GM12878 (cell line): Measurements from ENCODE around the gene NDUFS6. TPM values are rescaled to one million over a fixed set of nuclear protein-coding genes. Genes with fewer than 3 reads are reported as not detected.

Experiments
- EP300 ChIP-seq, 2 experiments: fragments of 150-350 bp in 1 of 2; IDR thresholded peaks; 2 replicates each; pipeline ENCODE4 v1.6.1; 2011 to 2012; ENCODE audit warnings: low read depth in 2 of 2, low read length in 2 of 2, borderline replicate concordance in 1 of 2, improper control_type of control experiment in 1 of 2, inconsistent platforms in 1 of 2; ENCODE audit not compliant: control insufficient read depth in 1 of 2
- GABPA ChIP-seq: IDR thresholded peaks from 2 replicates; pipeline ENCODE4 v1.6.1; 2014; ENCODE audit warnings: antibody characterized with exemption, low read depth, mild to moderate bottlenecking, inconsistent platforms
- JUNB ChIP-seq: IDR thresholded peaks from 2 replicates; pipeline ENCODE4 v1.6.1; 2016; ENCODE audit warnings: antibody characterized with exemption, mild to moderate bottlenecking
- NR2C2 ChIP-seq: IDR thresholded peaks from 2 replicates; pipeline ENCODE4 v1.6.1; 2011; ENCODE audit warnings: borderline replicate concordance, low read depth; ENCODE audit not compliant: control insufficient read depth, insufficient read length
- NRF1 ChIP-seq: conservative IDR thresholded peaks from 2 replicates; pipeline ENCODE4 v1.6.1; 2011; ENCODE audit warnings: mild to moderate bottlenecking, low read depth, low read length, improper control_type of control experiment
- RBBP5 ChIP-seq: fragments of 200-600 bp; sonication (generic); conservative IDR thresholded peaks from 2 replicates; pipeline ENCODE4 v1.6.1; 2016
- RCOR1 ChIP-seq: conservative IDR thresholded peaks from 2 replicates; pipeline ENCODE4 v1.6.1; 2012; ENCODE audit warnings: low read depth, low read length, improper control_type of control experiment
- SIN3A ChIP-seq: IDR thresholded peaks from 2 replicates; pipeline ENCODE4 v1.6.1; 2012; ENCODE audit warnings: low read depth, low read length, improper control_type of control experiment
- SMARCA5 ChIP-seq: fragments of 450-650 bp; IDR thresholded peaks from 2 replicates; pipeline ENCODE4 v1.6.1; 2017; ENCODE audit warnings: mild to moderate bottlenecking
- SUPT20H ChIP-seq: IDR thresholded peaks from 2 replicates; pipeline ENCODE4 v1.6.1; 2011; ENCODE audit warnings: low read depth, mild to moderate bottlenecking, low read length, moderate library complexity, borderline replicate concordance; ENCODE audit not compliant: control insufficient read depth
- TCF12 ChIP-seq: IDR thresholded peaks from 2 replicates; pipeline ENCODE4 v1.6.1; 2011; ENCODE audit warnings: low read depth, mild to moderate bottlenecking, low read length
- TCF7 ChIP-seq: IDR thresholded peaks from 2 replicates; pipeline ENCODE4 v1.6.1; 2014; ENCODE audit warnings: antibody characterized with exemption, borderline replicate concordance
- polyA plus RNA-seq, 11 experiments: library from polyadenylated mRNA; depleted of rRNA in 4 of 11; unstranded in 6 of 11; stranded (reverse) in 5 of 11; fragments of >200 nt; fragmentation: Nextera tagmentation in 4 of 11; fragmentation: Illumina TruSeq in 1 of 11; extraction: Ambion mirVana in 4 of 11; extraction: Trizol in 1 of 11; gene quantifications; 1 replicate in 1 of 11; 2 replicates in 10 of 11; pipeline versions ENCODE4 v1.2.1 to v1.2.3, GENCODE V29; 2011 to 2016; ENCODE audit warnings: inconsistent platforms in 2 of 11, missing spikeins in 2 of 11, low read depth in 1 of 11
- total RNA-seq, 4 experiments: library from RNA; depleted of rRNA in 3 of 4; stranded (reverse); fragments of >200 nt in 3 of 4; fragmentation: Illumina TruSeq in 1 of 4; extraction: Trizol in 1 of 4; gene quantifications; 2 replicates each; pipeline versions ENCODE4 v1.2.1 to v1.2.3, GENCODE V29; 2013 to 2021
- TF ChIP-seq, protein P1 (sequence below): IDR thresholded peaks from 2 replicates; pipeline ENCODE4 v1.6.1; 2011; ENCODE audit warnings: borderline replicate concordance, low read depth, mild to moderate bottlenecking, moderate library complexity, low read length; ENCODE audit not compliant: insufficient read depth, poor library complexity, severe bottlenecking
- TF ChIP-seq, protein P2 (sequence below): IDR thresholded peaks from 2 replicates; pipeline ENCODE4 v1.6.1; 2012; ENCODE audit warnings: improper control_type of control experiment, low read depth, low read length; ENCODE audit not compliant: insufficient replicate concordance

The NDUFS6 gene
- total and polyA plus RNA-seq, 10 of the 15 experiments (the other 5 are each of a cell fraction or from before 2014, with no cell fraction given): 20.7 to 213 (median 58.3) TPM

DNA sequence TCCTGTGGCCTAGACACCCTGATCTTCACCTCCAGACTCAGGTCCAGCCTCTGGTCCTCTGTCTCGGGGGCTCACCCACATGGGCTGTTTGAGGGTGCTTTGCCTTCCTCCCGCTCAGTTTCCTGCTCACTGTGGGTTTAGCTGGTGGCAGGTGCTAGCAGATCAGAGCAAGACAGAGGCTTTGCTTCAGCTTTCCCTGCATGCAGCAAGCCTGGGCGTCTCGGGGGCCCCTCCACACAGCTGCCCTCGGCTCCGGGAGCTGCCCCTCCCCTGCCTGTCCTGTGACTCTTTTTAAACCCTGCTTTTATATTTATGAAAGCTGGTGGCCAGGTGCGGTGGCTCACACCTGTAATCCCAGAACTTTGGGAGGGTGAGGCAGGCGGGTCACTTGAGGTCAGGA lies 16.1 kb upstream of the NDUFS6 start (continued):
- TF ChIP-seq EP300 (IDR thresholded peaks at IDR 0.05; ENCODE audit: borderline replicate concordance in 1 of 2, control insufficient read depth in 1 of 2, low read depth in 2 of 2, low read length in 2 of 2) (no peak), NR2C2 (no peak), RCOR1 (no peak), NRF1 (no peak), SMARCA5 (no peak), SUPT20H (no peak), GABPA (no peak), JUNB (no peak), RBBP5 (no peak), TCF12 (no peak), SIN3A (no peak), TCF7 (no peak)
- TF ChIP-seq, protein P1, sequence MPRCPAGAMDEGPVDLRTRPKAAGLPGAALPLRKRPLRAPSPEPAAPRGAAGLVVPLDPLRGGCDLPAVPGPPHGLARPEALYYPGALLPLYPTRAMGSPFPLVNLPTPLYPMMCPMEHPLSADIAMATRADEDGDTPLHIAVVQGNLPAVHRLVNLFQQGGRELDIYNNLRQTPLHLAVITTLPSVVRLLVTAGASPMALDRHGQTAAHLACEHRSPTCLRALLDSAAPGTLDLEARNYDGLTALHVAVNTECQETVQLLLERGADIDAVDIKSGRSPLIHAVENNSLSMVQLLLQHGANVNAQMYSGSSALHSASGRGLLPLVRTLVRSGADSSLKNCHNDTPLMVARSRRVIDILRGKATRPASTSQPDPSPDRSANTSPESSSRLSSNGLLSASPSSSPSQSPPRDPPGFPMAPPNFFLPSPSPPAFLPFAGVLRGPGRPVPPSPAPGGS: no peak
- TF ChIP-seq, protein P2, sequence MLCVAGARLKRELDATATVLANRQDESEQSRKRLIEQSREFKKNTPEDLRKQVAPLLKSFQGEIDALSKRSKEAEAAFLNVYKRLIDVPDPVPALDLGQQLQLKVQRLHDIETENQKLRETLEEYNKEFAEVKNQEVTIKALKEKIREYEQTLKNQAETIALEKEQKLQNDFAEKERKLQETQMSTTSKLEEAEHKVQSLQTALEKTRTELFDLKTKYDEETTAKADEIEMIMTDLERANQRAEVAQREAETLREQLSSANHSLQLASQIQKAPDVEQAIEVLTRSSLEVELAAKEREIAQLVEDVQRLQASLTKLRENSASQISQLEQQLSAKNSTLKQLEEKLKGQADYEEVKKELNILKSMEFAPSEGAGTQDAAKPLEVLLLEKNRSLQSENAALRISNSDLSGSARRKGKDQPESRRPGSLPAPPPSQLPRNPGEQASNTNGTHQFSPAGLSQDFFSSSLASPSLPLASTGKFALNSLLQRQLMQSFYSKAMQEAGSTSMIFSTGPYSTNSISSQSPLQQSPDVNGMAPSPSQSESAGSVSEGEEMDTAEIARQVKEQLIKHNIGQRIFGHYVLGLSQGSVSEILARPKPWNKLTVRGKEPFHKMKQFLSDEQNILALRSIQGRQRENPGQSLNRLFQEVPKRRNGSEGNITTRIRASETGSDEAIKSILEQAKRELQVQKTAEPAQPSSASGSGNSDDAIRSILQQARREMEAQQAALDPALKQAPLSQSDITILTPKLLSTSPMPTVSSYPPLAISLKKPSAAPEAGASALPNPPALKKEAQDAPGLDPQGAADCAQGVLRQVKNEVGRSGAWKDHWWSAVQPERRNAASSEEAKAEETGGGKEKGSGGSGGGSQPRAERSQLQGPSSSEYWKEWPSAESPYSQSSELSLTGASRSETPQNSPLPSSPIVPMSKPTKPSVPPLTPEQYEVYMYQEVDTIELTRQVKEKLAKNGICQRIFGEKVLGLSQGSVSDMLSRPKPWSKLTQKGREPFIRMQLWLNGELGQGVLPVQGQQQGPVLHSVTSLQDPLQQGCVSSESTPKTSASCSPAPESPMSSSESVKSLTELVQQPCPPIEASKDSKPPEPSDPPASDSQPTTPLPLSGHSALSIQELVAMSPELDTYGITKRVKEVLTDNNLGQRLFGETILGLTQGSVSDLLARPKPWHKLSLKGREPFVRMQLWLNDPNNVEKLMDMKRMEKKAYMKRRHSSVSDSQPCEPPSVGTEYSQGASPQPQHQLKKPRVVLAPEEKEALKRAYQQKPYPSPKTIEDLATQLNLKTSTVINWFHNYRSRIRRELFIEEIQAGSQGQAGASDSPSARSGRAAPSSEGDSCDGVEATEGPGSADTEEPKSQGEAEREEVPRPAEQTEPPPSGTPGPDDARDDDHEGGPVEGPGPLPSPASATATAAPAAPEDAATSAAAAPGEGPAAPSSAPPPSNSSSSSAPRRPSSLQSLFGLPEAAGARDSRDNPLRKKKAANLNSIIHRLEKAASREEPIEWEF: no peak
